ENCODE results near the gene MDN1.
"Not testable (repeated sequence)": the region's sequence is repeated elsewhere in the genome, so short reads cannot be mapped to it uniquely, and the experiment has no call there.

DNA sequence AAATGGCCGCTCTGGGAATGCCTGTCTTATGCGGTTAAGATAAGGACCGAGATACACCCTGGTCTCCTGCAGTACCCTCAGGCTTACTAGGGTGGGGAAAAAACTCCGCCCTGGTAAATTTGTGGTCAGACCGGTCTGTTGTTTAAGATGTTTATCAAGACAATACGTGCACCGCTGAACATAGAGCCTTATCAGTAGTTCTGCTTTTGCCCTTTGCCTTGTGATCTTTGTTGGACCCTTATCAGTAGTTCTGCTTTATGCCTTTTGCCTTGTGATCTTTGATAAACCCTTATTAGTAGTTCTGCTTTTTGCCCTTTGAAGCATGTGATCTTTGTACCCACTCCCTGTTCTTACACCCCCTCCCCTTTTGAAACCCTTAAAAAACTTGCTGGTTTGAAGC is 36.3 kb downstream of the MDN1 start:
- TF ChIP-seq EZH2phosphoT487 (IDR thresholded peaks at IDR 0.05; ENCODE audit: low read length); EZH2 (optimal IDR thresholded peaks at IDR 0.05; ENCODE audit: low read depth, low read length): not testable (repeated sequence)
